DND-41 (cell line): ENCODE results near the gene ATP6AP1.
A peak's percentile ranks its signal among the peaks of the same experiment; 100 is the strongest.

ENCODE experiments used
- ATAC-seq: fragments of 200-7000 bp; cut with Tn5 transposase; 3 replicates; pipeline ENCODE4 v1.9.1; 2021; ENCODE audit warnings: low read depth; ENCODE audit not compliant: insufficient read depth
- DNase-seq: peaks from one replicate; pipeline ENCODE4 v3.0.0-alpha.2; 2020
- H2AFZ ChIP-seq: 2 replicates; pipeline ENCODE4 v1.6.0; 2012; ENCODE audit warnings: low read depth, low read length
- H3K27ac ChIP-seq: 2 replicates; pipeline ENCODE4 v1.5.1; 2012; ENCODE audit warnings: low read length, inconsistent platforms
- H3K27me3 ChIP-seq: fragments of 200-600 bp; sonication (generic); 2 replicates; pipeline ENCODE4 v1.6.0; 2012; ENCODE audit warnings: low read length, mild to moderate bottlenecking, inconsistent platforms; ENCODE audit not compliant: insufficient read depth, poor library complexity
- H3K36me3 ChIP-seq: 2 replicates; pipeline ENCODE4 v1.5.1; 2012; ENCODE audit warnings: low read length, inconsistent platforms; ENCODE audit not compliant: insufficient read depth
- H3K4me1 ChIP-seq: 2 replicates; pipeline ENCODE4 v1.5.1; 2012; ENCODE audit warnings: mild to moderate bottlenecking, low read length; ENCODE audit not compliant: insufficient read depth
- H3K4me2 ChIP-seq: 2 replicates; pipeline ENCODE4 v1.6.0; 2012; ENCODE audit warnings: mild to moderate bottlenecking, moderate library complexity, low read length, inconsistent platforms; ENCODE audit not compliant: insufficient read depth
- H3K4me3 ChIP-seq, 2 experiments: fragments of 200-600 bp in 1 of 2; shearing (Covaris generic) in 1 of 2; 2 replicates each; pipeline ENCODE4 v1.5.1; 2012 to 2016; ENCODE audit warnings: inconsistent platforms in 2 of 2, low read length in 2 of 2, mild to moderate bottlenecking in 2 of 2, low read depth in 1 of 2, moderate library complexity in 1 of 2
- H3K79me2 ChIP-seq: 2 replicates; pipeline ENCODE4 v1.6.0; 2012; ENCODE audit warnings: low read length, inconsistent platforms; ENCODE audit not compliant: insufficient read depth
- H3K9ac ChIP-seq: 2 replicates; pipeline ENCODE4 v1.6.0; 2012; ENCODE audit warnings: low read depth, mild to moderate bottlenecking, inconsistent platforms, low read length, moderate library complexity
- H3K9me3 ChIP-seq: 2 replicates; pipeline ENCODE4 v1.5.1; 2012; ENCODE audit warnings: low read length, moderate library complexity, mild to moderate bottlenecking, inconsistent platforms; ENCODE audit not compliant: insufficient read depth, severe bottlenecking
- H4K20me1 ChIP-seq: 2 replicates; pipeline ENCODE4 v1.6.0; 2012; ENCODE audit warnings: low read length; ENCODE audit not compliant: insufficient read depth
- EZH2 ChIP-seq: IDR thresholded peaks from 3 replicates; pipeline ENCODE4 v1.6.1; 2012; ENCODE audit warnings: borderline replicate concordance, low read depth, mild to moderate bottlenecking, moderate library complexity, low read length, inconsistent platforms; ENCODE audit not compliant: severe bottlenecking
- TF ChIP-seq, protein P1 (sequence below): IDR thresholded peaks from 2 replicates; pipeline ENCODE4 v1.5.1; 2012; ENCODE audit warnings: borderline replicate concordance, low read length, moderate library complexity, mild to moderate bottlenecking; ENCODE audit not compliant: poor library complexity, severe bottlenecking; ENCODE audit errors: extremely low read depth

Gene ATP6AP1

DNA sequence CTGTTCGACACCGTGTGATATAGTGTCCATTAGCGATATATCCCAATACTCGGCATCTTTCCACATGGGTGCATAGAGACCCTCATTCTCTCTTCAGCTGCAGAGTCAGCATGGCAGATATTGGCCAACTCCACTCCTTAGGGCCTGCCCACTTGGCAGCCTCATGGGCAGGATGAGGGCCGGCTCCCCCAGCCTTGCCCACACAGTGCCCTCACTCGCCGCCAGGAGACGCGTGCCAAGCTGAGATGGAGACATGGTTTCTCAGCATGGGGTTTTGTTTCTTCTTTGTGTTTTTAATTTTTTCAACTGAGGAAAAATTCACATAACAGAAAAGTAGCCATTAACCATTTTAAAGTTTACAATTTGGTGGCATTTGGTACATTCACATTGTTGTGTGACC is 24.3 kb downstream of the ATP6AP1 start:
- no peaks in the 10 kb centered on the region for H3K79me2 ChIP-seq
- H3K9me3 ChIP-seq = no peaks in the 10 kb centered on the region
- H3K27me3 ChIP-seq = no peaks in the 10 kb centered on the region
- no peak overlapping the region for H3K4me3 ChIP-seq
- H4K20me1 ChIP-seq = no peaks in the 10 kb centered on the region
- no peak overlapping the region for H3K4me2 ChIP-seq
- no peak for ATAC-seq
- H3K36me3 ChIP-seq = no peaks in the 10 kb centered on the region
- no peak for DNase-seq
- H2AFZ ChIP-seq = no peak overlapping the region
- TF ChIP-seq EZH2 = no peak
- TF ChIP-seq, protein P1, sequence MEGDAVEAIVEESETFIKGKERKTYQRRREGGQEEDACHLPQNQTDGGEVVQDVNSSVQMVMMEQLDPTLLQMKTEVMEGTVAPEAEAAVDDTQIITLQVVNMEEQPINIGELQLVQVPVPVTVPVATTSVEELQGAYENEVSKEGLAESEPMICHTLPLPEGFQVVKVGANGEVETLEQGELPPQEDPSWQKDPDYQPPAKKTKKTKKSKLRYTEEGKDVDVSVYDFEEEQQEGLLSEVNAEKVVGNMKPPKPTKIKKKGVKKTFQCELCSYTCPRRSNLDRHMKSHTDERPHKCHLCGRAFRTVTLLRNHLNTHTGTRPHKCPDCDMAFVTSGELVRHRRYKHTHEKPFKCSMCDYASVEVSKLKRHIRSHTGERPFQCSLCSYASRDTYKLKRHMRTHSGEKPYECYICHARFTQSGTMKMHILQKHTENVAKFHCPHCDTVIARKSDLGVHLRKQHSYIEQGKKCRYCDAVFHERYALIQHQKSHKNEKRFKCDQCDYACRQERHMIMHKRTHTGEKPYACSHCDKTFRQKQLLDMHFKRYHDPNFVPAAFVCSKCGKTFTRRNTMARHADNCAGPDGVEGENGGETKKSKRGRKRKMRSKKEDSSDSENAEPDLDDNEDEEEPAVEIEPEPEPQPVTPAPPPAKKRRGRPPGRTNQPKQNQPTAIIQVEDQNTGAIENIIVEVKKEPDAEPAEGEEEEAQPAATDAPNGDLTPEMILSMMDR = no peak
- peaks cover 7% of the 10 kb centered on the region for H3K4me1 ChIP-seq
- H3K27ac ChIP-seq = no peak overlapping the region
- no peak overlapping the region for H3K9ac ChIP-seq

DNA sequence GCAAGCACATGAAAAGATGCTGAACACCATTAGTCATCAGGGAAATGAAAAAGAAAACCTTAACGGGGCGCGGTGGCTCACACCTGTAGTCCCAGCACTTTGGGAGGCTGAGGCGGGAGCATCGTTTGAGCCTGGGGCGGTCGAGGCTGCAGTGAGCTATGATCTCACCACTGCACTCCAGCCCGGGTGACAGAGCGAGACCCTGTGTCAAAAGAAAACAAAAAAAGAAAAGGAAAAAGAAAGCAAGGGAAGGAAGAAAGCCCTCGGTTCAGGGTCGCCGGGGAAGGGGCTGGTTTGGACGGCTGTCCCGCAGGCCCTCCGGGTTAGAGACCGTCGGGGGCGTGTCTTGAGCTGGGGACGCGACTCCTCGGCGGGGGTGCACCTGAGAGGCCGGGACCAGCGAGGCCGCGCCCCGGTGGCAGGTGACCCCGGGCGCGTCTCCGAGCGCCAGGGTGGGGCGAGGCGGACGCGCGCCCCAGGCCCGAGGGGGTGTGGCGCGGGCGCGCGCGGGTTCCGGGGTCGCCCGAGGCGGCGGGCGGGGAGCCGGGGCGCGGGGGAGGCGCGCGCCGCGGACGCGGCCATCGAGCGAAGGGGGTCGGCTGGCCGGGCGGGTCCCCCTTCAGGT is 29.1 kb downstream of the ATP6AP1 start:
- peak overlapping the region; percentile 67 for H3K9ac ChIP-seq
- peak; percentile 54 for DNase-seq

DNA sequence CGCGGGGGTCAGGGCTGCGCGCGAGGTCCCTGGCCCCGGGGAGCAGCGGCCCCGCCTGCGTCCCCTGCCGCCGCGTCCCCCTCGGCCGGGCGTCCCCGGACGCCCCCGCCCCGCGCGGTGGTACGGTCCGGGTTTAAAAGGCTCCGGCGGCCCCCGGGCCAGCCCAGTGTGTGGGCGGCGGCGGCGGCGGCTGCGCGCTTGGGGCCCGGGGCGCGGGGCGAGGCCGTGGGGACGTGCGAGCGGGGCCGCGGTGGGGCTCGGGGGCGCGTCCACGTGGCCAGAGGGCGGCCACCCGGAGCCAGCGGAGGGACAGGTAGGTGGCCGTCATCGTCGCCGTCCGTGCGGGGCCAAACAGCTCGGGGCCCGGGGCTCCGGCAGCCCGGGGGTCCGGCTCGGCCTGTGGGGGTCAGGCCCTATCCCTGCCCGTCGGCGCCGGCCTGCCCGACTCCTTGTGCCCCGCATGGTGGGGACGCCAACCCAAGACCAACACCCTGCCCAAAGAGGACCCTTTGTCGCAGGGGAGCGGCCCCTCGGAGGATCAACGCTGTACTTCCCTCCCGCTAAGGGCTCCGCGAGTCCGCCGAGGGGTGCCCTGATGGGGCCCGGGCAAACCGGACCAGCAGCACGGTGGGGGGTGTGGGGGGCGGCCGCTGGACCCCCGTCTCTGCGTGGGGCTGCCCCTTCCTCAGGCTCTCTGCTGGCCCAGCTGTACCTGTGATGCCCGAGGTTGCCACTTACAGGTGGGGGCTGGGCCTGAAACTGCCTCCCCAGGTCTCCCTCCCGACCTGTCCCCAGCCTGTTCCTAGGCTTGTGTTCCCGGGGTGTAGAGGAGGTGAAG is 29.9 kb downstream of the ATP6AP1 start, which contains the start of gene PLXNA3:
Gene PLXNA3, plus strand, starts transcription at position 166 of the 838 bp plus-strand sequence. CDS start 1,903 bp downstream, outside the sequence.
- Histone ChIP-seq H3K4me2 (peak within 1 kb of the TSS; percentile 72), H3K9ac (peak within 1 kb of the TSS; percentile 67), H2AFZ (peak within 1 kb of the TSS; percentile 76), H3K4me3 (peak within 1 kb of the TSS; percentile 47 to 78; a peak in 3 of 4 replicates), H3K4me1 (peaks cover 25% of the 10 kb centered on the region), H3K79me2 (peaks cover 14% of the 10 kb centered on the region), H3K27me3 (no peaks in the 10 kb centered on the region), H4K20me1 (peaks cover 10% of the 10 kb centered on the region; the same call in 1 of the 2 replicates), H3K27ac (peak within 1 kb of the TSS; percentile 62), H3K9me3 (no peaks in the 10 kb centered on the region), H3K36me3 (peaks cover 20% of the 10 kb centered on the region)
- DNase-seq (peak; percentile 62), ATAC-seq (peak; percentile 73)
- no peak for TF ChIP-seq EZH2
- TF ChIP-seq, protein P1 = no peak

More for the DNA sequence above, 29.1 kb downstream of the ATP6AP1 start:
- peaks cover 14% of the 10 kb centered on the region for H3K79me2 ChIP-seq
- H3K27me3 ChIP-seq = no peaks in the 10 kb centered on the region
- H3K4me1 ChIP-seq = peaks cover 25% of the 10 kb centered on the region
- H3K4me2 ChIP-seq = peak overlapping the region; percentile 72
- no peaks in the 10 kb centered on the region for H3K9me3 ChIP-seq
- TF ChIP-seq EZH2 = no peak
- TF ChIP-seq, protein P1 = no peak
- H3K36me3 ChIP-seq = peaks cover 20% of the 10 kb centered on the region
- H2AFZ ChIP-seq = peak overlapping the region; percentile 76
- H4K20me1 ChIP-seq = peaks cover 10% of the 10 kb centered on the region; the same call in 1 of the 2 replicates
- H3K27ac ChIP-seq = peak overlapping the region; percentile 62; the same call in 1 of the 2 replicates
- peak; percentile 34 for ATAC-seq
- peak overlapping the region; percentile 6 to 78; a peak in 3 of 4 replicates for H3K4me3 ChIP-seq
